SK-N-SH treated with all-trans-retinoic acid at 6 μM for 48 hours (cell line): ENCODE measurements around the gene CAPN8.
A peak's percentile ranks its signal among the peaks of the same experiment; 100 is the strongest.

ENCODE experiments used
- ATAC-seq: fragments of 200-7000 bp; cut with Tn5 transposase; 3 replicates; pipeline ENCODE4 v1.9.1; 2020; ENCODE audit warnings: mild to moderate bottlenecking, moderate library complexity
- ARNTL ChIP-seq: fragments of 450-650 bp; formaldehyde crosslinking; IDR thresholded peaks from 2 replicates; pipeline ENCODE4 v1.5.0; 2020; ENCODE audit warnings: low read depth, mild to moderate bottlenecking, moderate library complexity, borderline replicate concordance
- BACH2 ChIP-seq: fragments of 250-450 bp; sonication (Bioruptor Pico); IDR thresholded peaks from 2 replicates; pipeline ENCODE4 v1.9.0; 2021; ENCODE audit warnings: mild to moderate bottlenecking, borderline replicate concordance
- CSDC2 ChIP-seq: fragments of 250-450 bp; sonication (Bioruptor Pico); IDR thresholded peaks from 2 replicates; pipeline ENCODE4 v1.5.0; 2020; ENCODE audit warnings: mild to moderate bottlenecking, moderate library complexity
- ESRRG ChIP-seq: fragments of 250-450 bp; sonication (Bioruptor Pico); IDR thresholded peaks from 2 replicates; pipeline ENCODE4 v1.6.1; 2021; ENCODE audit warnings: mild to moderate bottlenecking
- ISL1 ChIP-seq: fragments of 250-450 bp; sonication (Bioruptor Pico); IDR thresholded peaks from 2 replicates; pipeline ENCODE4 v2.1.2; 2022; ENCODE audit warnings: mild to moderate bottlenecking, moderate library complexity
- OSR1 ChIP-seq: fragments of 250-450 bp; sonication (Bioruptor Pico); IDR thresholded peaks from 2 replicates; pipeline ENCODE4 v1.8.0; 2022; ENCODE audit warnings: moderate library complexity, mild to moderate bottlenecking, inconsistent platforms
- PATZ1 ChIP-seq: fragments of 250-450 bp; sonication (Bioruptor Pico); IDR thresholded peaks from 2 replicates; pipeline ENCODE4 v1.8.0; 2020; ENCODE audit warnings: mild to moderate bottlenecking, moderate library complexity, borderline replicate concordance
- PPARA ChIP-seq: fragments of 250-450 bp; sonication (Bioruptor Pico); IDR thresholded peaks from 2 replicates; pipeline ENCODE4 v1.5.0; 2020; ENCODE audit warnings: mild to moderate bottlenecking, borderline replicate concordance
- RARB ChIP-seq: fragments of 250-450 bp; sonication (Bioruptor Pico); IDR thresholded peaks from 2 replicates; pipeline ENCODE4 v1.8.0; 2021; ENCODE audit warnings: mild to moderate bottlenecking, moderate library complexity
- SNAI2 ChIP-seq: fragments of 250-450 bp; sonication (Bioruptor Pico); IDR thresholded peaks from 2 replicates; pipeline ENCODE4 v1.5.0; 2020; ENCODE audit warnings: mild to moderate bottlenecking, moderate library complexity
- TCF4 ChIP-seq: fragments of 250-450 bp; sonication (Bioruptor Pico); IDR thresholded peaks from 2 replicates; pipeline ENCODE4 v1.8.0; 2021; ENCODE audit warnings: mild to moderate bottlenecking, moderate library complexity, borderline replicate concordance
- TOX ChIP-seq: fragments of 250-450 bp; sonication (Bioruptor Pico); IDR thresholded peaks from 2 replicates; pipeline ENCODE4 v1.8.0; 2021; ENCODE audit warnings: mild to moderate bottlenecking, moderate library complexity, borderline replicate concordance
- TSHZ2 ChIP-seq: fragments of 250-450 bp; sonication (Bioruptor Pico); IDR thresholded peaks from 2 replicates; pipeline ENCODE4 v1.5.0; 2020; ENCODE audit warnings: mild to moderate bottlenecking, moderate library complexity
- ZFP3 ChIP-seq: fragments of 250-450 bp; sonication (Bioruptor Pico); IDR thresholded peaks from 2 replicates; pipeline ENCODE4 v1.5.0; 2020; ENCODE audit warnings: mild to moderate bottlenecking, moderate library complexity
- ZFP30 ChIP-seq: fragments of 450-650 bp; formaldehyde crosslinking; IDR thresholded peaks from 2 replicates; pipeline ENCODE4 v1.5.0; 2022; ENCODE audit warnings: mild to moderate bottlenecking, moderate library complexity
- ZNF565 ChIP-seq: fragments of 450-650 bp; formaldehyde crosslinking; conservative IDR thresholded peaks from 2 replicates; pipeline ENCODE4 v1.5.0; 2020; ENCODE audit warnings: low read depth, mild to moderate bottlenecking, moderate library complexity
- ZNF8 ChIP-seq: fragments of 450-650 bp; formaldehyde crosslinking; IDR thresholded peaks from 2 replicates; pipeline ENCODE4 v1.5.0; 2020; ENCODE audit warnings: mild to moderate bottlenecking, moderate library complexity
- TF ChIP-seq, protein P1 (sequence below): fragments of 250-450 bp; sonication (Bioruptor Pico); IDR thresholded peaks from 2 replicates; pipeline ENCODE4 v1.8.0; 2021; ENCODE audit warnings: low read depth, mild to moderate bottlenecking, moderate library complexity, borderline replicate concordance
- TF ChIP-seq, protein P2 (sequence below): fragments of 250-450 bp; sonication (Bioruptor Pico); IDR thresholded peaks from 2 replicates; pipeline ENCODE4 v1.5.1; 2021; ENCODE audit warnings: mild to moderate bottlenecking, moderate library complexity
- TF ChIP-seq, protein P3 (sequence below): fragments of 250-450 bp; sonication (Bioruptor Pico); IDR thresholded peaks from 2 replicates; pipeline ENCODE4 v1.5.1; 2020; ENCODE audit warnings: low read depth, mild to moderate bottlenecking, moderate library complexity

Gene CAPN8

DNA sequence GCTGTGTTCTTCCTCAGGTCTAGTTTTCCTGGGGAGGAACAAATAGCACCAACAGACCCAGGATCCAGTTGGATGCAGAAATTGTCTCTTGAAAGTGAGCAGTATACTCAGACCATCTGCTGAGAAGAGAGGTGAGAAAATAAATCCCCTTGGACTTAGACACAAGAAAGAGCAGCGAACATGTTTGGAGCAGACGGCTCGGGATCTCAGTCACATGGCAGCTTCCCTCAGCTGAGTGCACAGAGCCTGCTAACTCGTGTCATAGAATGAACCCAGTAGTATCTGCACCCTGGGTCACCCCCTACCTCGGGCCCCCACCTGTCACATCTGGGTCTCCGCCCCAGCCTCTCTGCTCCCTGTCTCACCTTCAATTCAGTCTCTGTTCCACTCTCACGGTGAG is 156.7 kb downstream of the CAPN8 start:
- TF ChIP-seq PATZ1 (CRISPR knock-in tag) (no peak), TCF4 (no peak), BACH2 (CRISPR knock-in tag) (no peak), RARB (CRISPR knock-in tag) (no peak), ZNF8 (CRISPR knock-in tag) (no peak), OSR1 (CRISPR knock-in tag) (no peak)
- TF ChIP-seq, protein P1, sequence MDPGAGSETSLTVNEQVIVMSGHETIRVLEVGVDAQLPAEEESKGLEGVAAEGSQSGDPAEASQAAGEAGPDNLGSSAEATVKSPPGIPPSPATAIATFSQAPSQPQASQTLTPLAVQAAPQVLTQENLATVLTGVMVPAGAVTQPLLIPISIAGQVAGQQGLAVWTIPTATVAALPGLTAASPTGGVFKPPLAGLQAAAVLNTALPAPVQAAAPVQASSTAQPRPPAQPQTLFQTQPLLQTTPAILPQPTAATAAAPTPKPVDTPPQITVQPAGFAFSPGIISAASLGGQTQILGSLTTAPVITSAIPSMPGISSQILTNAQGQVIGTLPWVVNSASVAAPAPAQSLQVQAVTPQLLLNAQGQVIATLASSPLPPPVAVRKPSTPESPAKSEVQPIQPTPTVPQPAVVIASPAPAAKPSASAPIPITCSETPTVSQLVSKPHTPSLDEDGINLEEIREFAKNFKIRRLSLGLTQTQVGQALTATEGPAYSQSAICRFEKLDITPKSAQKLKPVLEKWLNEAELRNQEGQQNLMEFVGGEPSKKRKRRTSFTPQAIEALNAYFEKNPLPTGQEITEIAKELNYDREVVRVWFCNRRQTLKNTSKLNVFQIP, result no peak
- no peak for ATAC-seq

GRCh38 chr1:223504741-223505140 is 160.8 kb downstream of the CAPN8 start:
- TF ChIP-seq, protein P2, sequence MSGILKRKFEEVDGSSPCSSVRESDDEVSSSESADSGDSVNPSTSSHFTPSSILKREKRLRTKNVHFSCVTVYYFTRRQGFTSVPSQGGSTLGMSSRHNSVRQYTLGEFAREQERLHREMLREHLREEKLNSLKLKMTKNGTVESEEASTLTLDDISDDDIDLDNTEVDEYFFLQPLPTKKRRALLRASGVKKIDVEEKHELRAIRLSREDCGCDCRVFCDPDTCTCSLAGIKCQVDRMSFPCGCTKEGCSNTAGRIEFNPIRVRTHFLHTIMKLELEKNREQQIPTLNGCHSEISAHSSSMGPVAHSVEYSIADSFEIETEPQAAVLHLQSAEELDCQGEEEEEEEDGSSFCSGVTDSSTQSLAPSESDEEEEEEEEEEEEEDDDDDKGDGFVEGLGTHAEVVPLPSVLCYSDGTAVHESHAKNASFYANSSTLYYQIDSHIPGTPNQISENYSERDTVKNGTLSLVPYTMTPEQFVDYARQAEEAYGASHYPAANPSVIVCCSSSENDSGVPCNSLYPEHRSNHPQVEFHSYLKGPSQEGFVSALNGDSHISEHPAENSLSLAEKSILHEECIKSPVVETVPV, result no peak
- no peak for TF ChIP-seq ESRRG (CRISPR knock-in tag)
- no peak for TF ChIP-seq ZNF8 (CRISPR knock-in tag)
- no peak for TF ChIP-seq SNAI2
- no peak for TF ChIP-seq TOX
- TF ChIP-seq OSR1 (CRISPR knock-in tag), result no peak
- no peak for TF ChIP-seq PATZ1 (CRISPR knock-in tag)
- no peak for TF ChIP-seq RARB (CRISPR knock-in tag)
- TF ChIP-seq, protein P1, result no peak
- TF ChIP-seq ZFP3 (CRISPR knock-in tag), result no peak
- no peak for TF ChIP-seq ARNTL
- no peak for TF ChIP-seq ZNF565 (CRISPR knock-in tag)
- ATAC-seq, result peak; percentile 52

DNA sequence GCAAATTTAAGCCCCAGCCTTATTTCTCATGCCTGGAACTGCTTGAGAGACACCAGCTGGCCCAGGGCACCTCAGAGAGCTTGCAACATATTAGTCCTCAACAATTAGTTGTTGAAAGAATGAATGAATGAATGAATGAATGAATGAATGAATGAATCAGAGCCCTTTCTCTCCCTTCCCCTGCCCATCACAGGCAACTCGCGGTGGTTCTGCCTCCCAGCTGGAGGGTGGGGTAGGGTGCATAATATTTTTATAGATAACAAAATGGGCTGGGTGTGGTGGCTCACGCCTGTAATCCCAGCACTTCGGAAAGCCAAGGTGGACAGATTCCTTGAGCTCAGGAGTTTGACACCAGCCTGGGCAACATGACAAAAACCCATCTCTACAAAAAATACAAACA is 162.2 kb downstream of the CAPN8 start:
- no peak for TF ChIP-seq ZFP30 (CRISPR knock-in tag)
- no peak for TF ChIP-seq CSDC2
- TF ChIP-seq ISL1, result no peak
- TF ChIP-seq BACH2 (CRISPR knock-in tag), result no peak
- TF ChIP-seq, protein P3, sequence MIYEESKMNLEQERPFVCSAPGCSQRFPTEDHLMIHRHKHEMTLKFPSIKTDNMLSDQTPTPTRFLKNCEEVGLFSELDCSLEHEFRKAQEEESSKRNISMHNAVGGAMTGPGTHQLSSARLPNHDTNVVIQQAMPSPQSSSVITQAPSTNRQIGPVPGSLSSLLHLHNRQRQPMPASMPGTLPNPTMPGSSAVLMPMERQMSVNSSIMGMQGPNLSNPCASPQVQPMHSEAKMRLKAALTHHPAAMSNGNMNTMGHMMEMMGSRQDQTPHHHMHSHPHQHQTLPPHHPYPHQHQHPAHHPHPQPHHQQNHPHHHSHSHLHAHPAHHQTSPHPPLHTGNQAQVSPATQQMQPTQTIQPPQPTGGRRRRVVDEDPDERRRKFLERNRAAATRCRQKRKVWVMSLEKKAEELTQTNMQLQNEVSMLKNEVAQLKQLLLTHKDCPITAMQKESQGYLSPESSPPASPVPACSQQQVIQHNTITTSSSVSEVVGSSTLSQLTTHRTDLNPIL (CRISPR knock-in tag), result no peak
- TF ChIP-seq TCF4, result no peak
- no peak for TF ChIP-seq OSR1 (CRISPR knock-in tag)
- TF ChIP-seq PPARA (CRISPR knock-in tag), result no peak
- no peak for TF ChIP-seq PATZ1 (CRISPR knock-in tag)
- no peak for TF ChIP-seq TSHZ2 (CRISPR knock-in tag)
- TF ChIP-seq, protein P2, result no peak
- no peak for ATAC-seq
